ENCODE data around the gene ATP2A1.
"Not testable (repeated sequence)": the region's sequence is repeated elsewhere in the genome, so short reads cannot be mapped to it uniquely, and the experiment has no call there.

ATP2A1 gene

GRCh38 chr16:28859326-28859725, 19.0 kb upstream of the ATP2A1 start:
- DNase-seq (ENCODE audit: low spot score), result no peak

GRCh38 chr16:28863929-28864793, 14.1 kb upstream of the ATP2A1 start:
- DNase-seq (ENCODE audit: low spot score), result no peak

GRCh38 chr16:28865001-28865688, 13.1 kb upstream of the ATP2A1 start:
- DNase-seq (ENCODE audit: low spot score), result no peak

GRCh38 chr16:28865722-28866453, 12.4 kb upstream of the ATP2A1 start:
- DNase-seq (ENCODE audit: low spot score), result no peak

GRCh38 chr16:28866454-28866804, 11.9 kb upstream of the ATP2A1 start:
- DNase-seq (ENCODE audit: low spot score), result no peak

- no peak for DNase-seq (ENCODE audit: low spot score)
These were observed 11.0 kb upstream of the ATP2A1 start for GRCh38 chr16:28867241-28867640.

GRCh38 chr16:28867646-28868045, 10.6 kb upstream of the ATP2A1 start:
- not testable (repeated sequence) for DNase-seq (ENCODE audit: low spot score)

GRCh38 chr16:28869201-28869600, 9.1 kb upstream of the ATP2A1 start:
- no peak for DNase-seq (ENCODE audit: low spot score)

GRCh38 chr16:28872952-28873351, 5.3 kb upstream of the ATP2A1 start:
- DNase-seq (ENCODE audit: low spot score), result no peak

- peak; percentile 59 for DNase-seq (ENCODE audit: low spot score)
These were observed 4.6 kb upstream of the ATP2A1 start for GRCh38 chr16:28873543-28874201.

- no peak for DNase-seq (ENCODE audit: low spot score)
These were observed 3.9 kb upstream of the ATP2A1 start for GRCh38 chr16:28874406-28874805.

GRCh38 chr16:28875134-28876018, 2.9 kb upstream of the ATP2A1 start:
- no peak for DNase-seq (ENCODE audit: low spot score)

- DNase-seq (ENCODE audit: low spot score), result no peak
These were observed 2.1 kb upstream of the ATP2A1 start for GRCh38 chr16:28876019-28876659.

GRCh38 chr16:28876973-28877654, 1.2 kb upstream of the ATP2A1 start:
- DNase-seq (ENCODE audit: low spot score), result no peak

- DNase-seq (ENCODE audit: low spot score), result no peak
These were observed 660 bp upstream of the ATP2A1 start for GRCh38 chr16:28877655-28878000.

- no peak for DNase-seq (ENCODE audit: low spot score)
These were observed 1.1 kb downstream of the ATP2A1 start for GRCh38 chr16:28879261-28879840.

- peak; percentile 96 for DNase-seq (ENCODE audit: low spot score)
These were observed 1.7 kb downstream of the ATP2A1 start for GRCh38 chr16:28879841-28880588.

- DNase-seq (ENCODE audit: low spot score), result no peak
These were observed 2.3 kb downstream of the ATP2A1 start for GRCh38 chr16:28880589-28880915.

- no peak for DNase-seq (ENCODE audit: low spot score)
These were observed 2.7 kb downstream of the ATP2A1 start for GRCh38 chr16:28880955-28881354.

Data from ecto neural progenitor cell (in vitro differentiated cells).